Measurements from ENCODE around the gene L3MBTL2. TPM values are rescaled to one million over a fixed set of nuclear protein-coding genes. Genes with fewer than 3 reads are reported as not detected.

Gene L3MBTL2
- total RNA-seq, 1 experiment from 2014 or later, result 31.9 TPM

DNA sequence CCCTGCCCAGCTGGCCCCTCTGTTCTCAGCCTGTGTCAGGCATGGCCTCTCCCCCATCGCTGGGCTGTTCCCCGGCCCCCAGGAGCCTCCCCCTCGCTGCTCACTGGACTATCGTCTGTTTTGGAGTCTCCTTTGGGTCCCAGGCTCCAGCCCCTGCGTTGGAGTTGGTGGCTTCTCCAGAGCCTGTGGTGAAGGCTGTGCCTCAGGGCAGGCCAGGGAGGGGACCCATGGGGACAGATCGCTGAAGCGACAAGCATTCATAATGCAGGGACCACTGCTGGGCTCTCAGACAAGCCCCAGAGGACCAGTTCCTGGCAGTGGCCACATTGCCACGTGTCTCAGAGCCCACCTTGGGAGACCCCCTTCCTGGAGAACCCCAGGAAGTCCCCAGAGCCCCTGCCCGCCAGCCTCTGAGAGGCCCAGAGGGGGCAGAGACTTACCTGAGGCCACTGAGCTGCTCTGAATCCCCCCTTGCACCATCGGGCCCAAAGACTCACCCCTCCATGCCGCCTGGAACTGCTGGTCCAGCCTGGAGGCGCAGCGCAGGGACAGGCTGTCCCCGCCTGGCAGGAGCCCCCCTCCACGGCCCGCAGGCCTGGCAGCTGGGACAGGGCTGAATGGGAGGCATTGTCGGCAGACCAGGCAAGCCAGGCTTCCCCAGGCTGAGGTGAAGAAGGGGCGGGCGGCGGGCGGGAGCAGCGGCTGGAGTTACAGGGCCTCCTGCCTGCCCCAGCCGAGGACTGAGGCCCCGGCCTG, 35.4 kb downstream of the L3MBTL2 start, which contains the start of gene CHADL:
TSS of gene CHADL (minus strand) at position 555 of the 756 bp plus-strand sequence. CDS start at position 505, 50 bp downstream.
- no TSS peak for BruUV-seq (replicated peaks)
- ChIA-PET CTCF (no interaction called here), POLR2A (ENCODE audit: low non-redundant PET) (no interaction called here)
- H3K9me3 ChIP-seq (ENCODE audit: low read depth, low read length, poor library complexity, severe bottlenecking), result no peaks in the 10 kb centered on the region
- no peaks in the 10 kb centered on the region for H3K27me3 ChIP-seq (replicated peaks; ENCODE audit: insufficient read depth, low read depth, low read length, poor library complexity)
- no peak within 1 kb of the TSS for H3K27ac ChIP-seq (ENCODE audit: low read depth, low read length, poor library complexity, severe bottlenecking)
- intact Hi-C loops (cut with micrococcal nuclease; ENCODE audit: unreplicated experiment), result no loop called here
- TF ChIP-seq, protein P1, sequence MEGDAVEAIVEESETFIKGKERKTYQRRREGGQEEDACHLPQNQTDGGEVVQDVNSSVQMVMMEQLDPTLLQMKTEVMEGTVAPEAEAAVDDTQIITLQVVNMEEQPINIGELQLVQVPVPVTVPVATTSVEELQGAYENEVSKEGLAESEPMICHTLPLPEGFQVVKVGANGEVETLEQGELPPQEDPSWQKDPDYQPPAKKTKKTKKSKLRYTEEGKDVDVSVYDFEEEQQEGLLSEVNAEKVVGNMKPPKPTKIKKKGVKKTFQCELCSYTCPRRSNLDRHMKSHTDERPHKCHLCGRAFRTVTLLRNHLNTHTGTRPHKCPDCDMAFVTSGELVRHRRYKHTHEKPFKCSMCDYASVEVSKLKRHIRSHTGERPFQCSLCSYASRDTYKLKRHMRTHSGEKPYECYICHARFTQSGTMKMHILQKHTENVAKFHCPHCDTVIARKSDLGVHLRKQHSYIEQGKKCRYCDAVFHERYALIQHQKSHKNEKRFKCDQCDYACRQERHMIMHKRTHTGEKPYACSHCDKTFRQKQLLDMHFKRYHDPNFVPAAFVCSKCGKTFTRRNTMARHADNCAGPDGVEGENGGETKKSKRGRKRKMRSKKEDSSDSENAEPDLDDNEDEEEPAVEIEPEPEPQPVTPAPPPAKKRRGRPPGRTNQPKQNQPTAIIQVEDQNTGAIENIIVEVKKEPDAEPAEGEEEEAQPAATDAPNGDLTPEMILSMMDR (conservative IDR thresholded peaks at IDR 0.05; ENCODE audit: low read depth, low read length), result no peak
- no peak for TF ChIP-seq EZH2 (IDR thresholded peaks at IDR 0.05; ENCODE audit: borderline replicate concordance, low read depth, low read length, poor library complexity, severe bottlenecking)
- no peaks in the 10 kb centered on the region for H3K4me1 ChIP-seq (ENCODE audit: insufficient read depth, low read length, poor library complexity, severe bottlenecking)
- no peak within 1 kb of the TSS for H3K4me3 ChIP-seq (ENCODE audit: low read depth, low read length, poor library complexity, severe bottlenecking)
- peaks cover 1% of the 10 kb centered on the region for H3K36me3 ChIP-seq (ENCODE audit: insufficient read depth, low read length, poor library complexity, severe bottlenecking)
- no peak for DNase-seq (ENCODE audit: low spot score)

- no peak for DNase-seq (ENCODE audit: low spot score)
- TF ChIP-seq, protein P1 (conservative IDR thresholded peaks at IDR 0.05; ENCODE audit: low read depth, low read length), result no peak
- TF ChIP-seq EZH2 (IDR thresholded peaks at IDR 0.05; ENCODE audit: borderline replicate concordance, low read depth, low read length, poor library complexity, severe bottlenecking), result no peak
- Histone ChIP-seq H3K4me3 (ENCODE audit: low read depth, low read length, poor library complexity, severe bottlenecking) (no peak overlapping the region), H3K27me3 (replicated peaks; ENCODE audit: insufficient read depth, low read depth, low read length, poor library complexity) (no peaks in the 10 kb centered on the region), H3K27ac (ENCODE audit: low read depth, low read length, poor library complexity, severe bottlenecking) (no peak overlapping the region), H3K36me3 (ENCODE audit: insufficient read depth, low read length, poor library complexity, severe bottlenecking) (peaks cover 7% of the 10 kb centered on the region), H3K4me1 (ENCODE audit: insufficient read depth, low read length, poor library complexity, severe bottlenecking) (no peaks in the 10 kb centered on the region), H3K9me3 (ENCODE audit: low read depth, low read length, poor library complexity, severe bottlenecking) (no peaks in the 10 kb centered on the region)
- intact Hi-C loops (cut with micrococcal nuclease; ENCODE audit: unreplicated experiment), result no loop called here
- BruUV-seq (replicated peaks), result no TSS peak
- ChIA-PET CTCF (interaction anchor here (0.6 kb wide), 1 partner anchor 51 kb away, joined by 4 read pairs; no protein-coding TSS in a partner anchor), POLR2A (ENCODE audit: low non-redundant PET) (no interaction called here)
These were observed 36.1 kb downstream of the L3MBTL2 start for GRCh38 chr22:41241133-41241676.

DNA sequence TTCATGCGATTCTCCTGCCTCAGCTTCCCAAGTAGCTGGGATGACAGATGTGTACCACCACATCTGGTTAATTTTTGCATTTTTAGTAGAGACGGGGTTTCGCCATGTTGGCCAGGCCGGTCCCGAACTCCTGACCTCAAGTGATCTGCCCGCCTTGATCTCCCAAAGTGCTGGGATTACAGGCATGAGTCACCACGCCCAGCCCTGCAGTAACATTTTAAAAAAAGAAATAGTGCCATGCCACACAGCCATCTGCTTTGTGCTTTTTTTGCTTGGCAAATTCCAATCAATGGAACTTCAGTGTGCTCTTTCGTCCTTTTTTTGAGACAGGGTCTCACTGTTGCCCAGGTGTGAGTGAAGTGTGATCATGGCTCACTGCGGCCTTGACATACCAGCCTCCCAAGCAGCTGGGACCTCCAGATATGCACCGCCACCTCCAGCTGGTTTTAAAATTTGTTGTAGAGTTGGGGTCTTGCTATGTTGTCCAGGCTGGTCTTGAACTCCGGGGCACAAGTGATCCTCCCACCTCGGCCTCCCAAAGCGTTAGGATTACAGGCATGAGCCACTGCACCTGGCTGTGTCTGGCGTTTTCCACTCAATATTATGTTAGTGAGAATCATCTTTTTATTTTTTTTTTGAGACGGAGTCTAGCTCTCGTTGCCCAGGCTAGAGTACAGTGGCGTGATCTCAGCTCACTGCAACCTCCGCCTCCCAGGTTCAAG, 37.4 kb downstream of the L3MBTL2 start:
- CTCF ChIA-PET, result interaction anchor here (0.6 to 0.7 kb wide), 3 partner anchors 33 to 202 kb away, joined by 3 to 4 read pairs (median 3); no protein-coding TSS in a partner anchor
- Histone ChIP-seq H3K36me3 (ENCODE audit: insufficient read depth, low read length, poor library complexity, severe bottlenecking) (peaks cover 17% of the 10 kb centered on the region), H3K4me1 (ENCODE audit: insufficient read depth, low read length, poor library complexity, severe bottlenecking) (no peaks in the 10 kb centered on the region), H3K27me3 (replicated peaks; ENCODE audit: insufficient read depth, low read depth, low read length, poor library complexity) (no peaks in the 10 kb centered on the region), H3K9me3 (ENCODE audit: low read depth, low read length, poor library complexity, severe bottlenecking) (no peaks in the 10 kb centered on the region), H3K27ac (ENCODE audit: low read depth, low read length, poor library complexity, severe bottlenecking) (no peak overlapping the region), H3K4me3 (ENCODE audit: low read depth, low read length, poor library complexity, severe bottlenecking) (no peak overlapping the region)
- POLR2A ChIA-PET (ENCODE audit: low non-redundant PET), result interaction anchor here (0.6 to 0.7 kb wide), 2 partner anchors 280 to 287 kb away, joined by 3 read pairs; no protein-coding TSS in a partner anchor
- intact Hi-C loops (cut with micrococcal nuclease; ENCODE audit: unreplicated experiment), result no loop called here
- TF ChIP-seq, protein P1 (conservative IDR thresholded peaks at IDR 0.05; ENCODE audit: low read depth, low read length), result no peak
- no peak for TF ChIP-seq EZH2 (IDR thresholded peaks at IDR 0.05; ENCODE audit: borderline replicate concordance, low read depth, low read length, poor library complexity, severe bottlenecking)
- no peak for DNase-seq (ENCODE audit: low spot score)
- BruUV-seq (replicated peaks), result no TSS peak

Data from A673 (cell line).